Measurements from ENCODE around the gene TMEM45A.
"Not testable (repeated sequence)": the region's sequence is repeated elsewhere in the genome, so short reads cannot be mapped to it uniquely, and the experiment has no call there.

The TMEM45A gene

GRCh38 chr3:100533176-100533575 is 40.8 kb downstream of the TMEM45A start:
- DNase-seq (ENCODE audit: low read depth): no peak

- DNase-seq (ENCODE audit: low read depth): no peak
Observed at GRCh38 chr3:100535610-100535943, 43.2 kb downstream of the TMEM45A start.

GRCh38 chr3:100536093-100536492 is 43.7 kb downstream of the TMEM45A start:
- no peak for DNase-seq (ENCODE audit: low read depth)

- no peak for DNase-seq (ENCODE audit: low read depth)
Observed at GRCh38 chr3:100537646-100538338, 45.4 kb downstream of the TMEM45A start.

GRCh38 chr3:100538339-100538706 is 45.9 kb downstream of the TMEM45A start:
- DNase-seq (ENCODE audit: low read depth): no peak

GRCh38 chr3:100540791-100541334 is 48.4 kb downstream of the TMEM45A start:
- DNase-seq (ENCODE audit: low read depth): no peak

GRCh38 chr3:100541428-100541827 is 49.0 kb downstream of the TMEM45A start:
- not testable (repeated sequence) for DNase-seq (ENCODE audit: low read depth)

GRCh38 chr3:100545371-100545770 is 53.0 kb downstream of the TMEM45A start:
- DNase-seq (ENCODE audit: low read depth): no peak

- DNase-seq (ENCODE audit: low read depth): no peak
Observed at GRCh38 chr3:100546020-100546744, 53.8 kb downstream of the TMEM45A start.

- no peak for DNase-seq (ENCODE audit: low read depth)
Observed at GRCh38 chr3:100548053-100548452, 55.6 kb downstream of the TMEM45A start.

- no peak for DNase-seq (ENCODE audit: low read depth)
Observed at GRCh38 chr3:100553618-100554372, 61.4 kb downstream of the TMEM45A start.

- no peak for DNase-seq (ENCODE audit: low read depth)
Observed at GRCh38 chr3:100554373-100554676, 61.9 kb downstream of the TMEM45A start.

- no peak for DNase-seq (ENCODE audit: low read depth)
Observed at GRCh38 chr3:100556673-100557310, 64.4 kb downstream of the TMEM45A start.

GRCh38 chr3:100558233-100558632 is 65.8 kb downstream of the TMEM45A start:
- DNase-seq (ENCODE audit: low read depth): no peak

GRCh38 chr3:100560426-100560825 is 68.0 kb downstream of the TMEM45A start:
- DNase-seq (ENCODE audit: low read depth): no peak

GRCh38 chr3:100561459-100562158 is 69.2 kb downstream of the TMEM45A start:
- no peak for DNase-seq (ENCODE audit: low read depth)

GRCh38 chr3:100562224-100562857 is 69.9 kb downstream of the TMEM45A start:
- DNase-seq (ENCODE audit: low read depth): no peak

GRCh38 chr3:100563228-100563627 is 70.8 kb downstream of the TMEM45A start:
- no peak for DNase-seq (ENCODE audit: low read depth)

GRCh38 chr3:100563652-100564211 is 71.3 kb downstream of the TMEM45A start:
- DNase-seq (ENCODE audit: low read depth): no peak

GRCh38 chr3:100570811-100571210 is 78.4 kb downstream of the TMEM45A start:
- DNase-seq (ENCODE audit: low read depth): no peak

GRCh38 chr3:100574536-100574935 is 82.1 kb downstream of the TMEM45A start:
- no peak for DNase-seq (ENCODE audit: low read depth)
